ENCODE measurements around the gene NFIB. TPM values are rescaled to one million over a fixed set of nuclear protein-coding genes. Genes with fewer than 3 reads are reported as not detected.
A peak's percentile ranks its signal among the peaks of the same experiment; 100 is the strongest.

NFIB gene
- total RNA-seq, 1 donor from 2014 or later: 38.5 TPM

GRCh38 chr9:14278291-14278721 is 35.6 kb downstream of the NFIB start:
- DNase-seq (ENCODE audit: low read depth): peak; percentile 88

GRCh38 chr9:14277761-14278160 is 36.2 kb downstream of the NFIB start:
- no peak for DNase-seq (ENCODE audit: low read depth)

- DNase-seq (ENCODE audit: low read depth): no peak
Observed at GRCh38 chr9:14277244-14277643, 36.7 kb downstream of the NFIB start.

GRCh38 chr9:14275331-14275730 is 38.6 kb downstream of the NFIB start:
- no peak for DNase-seq (ENCODE audit: low read depth)

GRCh38 chr9:14273696-14274121 is 40.2 kb downstream of the NFIB start:
- DNase-seq (ENCODE audit: low read depth): no peak

- DNase-seq (ENCODE audit: low read depth): peak; percentile 51
Observed at GRCh38 chr9:14272927-14273528, 40.9 kb downstream of the NFIB start.

- DNase-seq (ENCODE audit: low read depth): peak; percentile 49
Observed at GRCh38 chr9:14271093-14271673, 42.8 kb downstream of the NFIB start.

GRCh38 chr9:14270358-14271092 is 43.4 kb downstream of the NFIB start:
- DNase-seq (ENCODE audit: low read depth): no peak

GRCh38 chr9:14269916-14270315 is 44.0 kb downstream of the NFIB start:
- DNase-seq (ENCODE audit: low read depth): no peak

- DNase-seq (ENCODE audit: low read depth): no peak
Observed at GRCh38 chr9:14263707-14264483, 50.0 kb downstream of the NFIB start.

GRCh38 chr9:14262827-14263226 is 51.1 kb downstream of the NFIB start:
- no peak for DNase-seq (ENCODE audit: low read depth)

- DNase-seq (ENCODE audit: low read depth): no peak
Observed at GRCh38 chr9:14261616-14262015, 52.3 kb downstream of the NFIB start.

GRCh38 chr9:14260101-14260500 is 53.8 kb downstream of the NFIB start:
- DNase-seq (ENCODE audit: low read depth): no peak

- DNase-seq (ENCODE audit: low read depth): no peak
Observed at GRCh38 chr9:14258660-14259239, 55.2 kb downstream of the NFIB start.

GRCh38 chr9:14258156-14258555 is 55.8 kb downstream of the NFIB start:
- DNase-seq (ENCODE audit: low read depth): peak; percentile 63

- DNase-seq (ENCODE audit: low read depth): no peak
Observed at GRCh38 chr9:14256588-14256987, 57.4 kb downstream of the NFIB start.

GRCh38 chr9:14251154-14252071 is 62.5 kb downstream of the NFIB start:
- DNase-seq (ENCODE audit: low read depth): peak; percentile 96

- no peak for DNase-seq (ENCODE audit: low read depth)
Observed at GRCh38 chr9:14250794-14251153, 63.2 kb downstream of the NFIB start.

GRCh38 chr9:14249527-14249926 is 64.4 kb downstream of the NFIB start:
- DNase-seq (ENCODE audit: low read depth): no peak

GRCh38 chr9:14248149-14248548 is 65.8 kb downstream of the NFIB start:
- DNase-seq (ENCODE audit: low read depth): no peak

- no peak for DNase-seq (ENCODE audit: low read depth)
Observed at GRCh38 chr9:14247577-14247976, 66.4 kb downstream of the NFIB start.

Data from renal cortical epithelial cell (primary cell).